ENCODE measurements around the gene SIT1. TPM values are rescaled to one million over a fixed set of nuclear protein-coding genes. Genes with fewer than 3 reads are reported as not detected.

The SIT1 gene
- total RNA-seq, 1 donor, result not detected

- DNase-seq (ENCODE audit: low read depth), result no peak
- TF ChIP-seq CTCF (IDR thresholded peaks at IDR 0.05; ENCODE audit: insufficient read depth, low read depth, low read length), result no peak
- H3K4me3 ChIP-seq (ENCODE audit: low read depth, low read length), result no peak overlapping the region
These were observed 41.1 kb upstream of the SIT1 start for GRCh38 chr9:35691757-35692301.

- no peak for TF ChIP-seq CTCF (IDR thresholded peaks at IDR 0.05; ENCODE audit: insufficient read depth, low read depth, low read length)
- H3K4me3 ChIP-seq (ENCODE audit: low read depth, low read length), result peak overlapping the region; percentile 92
- no peak for DNase-seq (ENCODE audit: low read depth)
These were observed 40.6 kb upstream of the SIT1 start for GRCh38 chr9:35691334-35691650.

GRCh38 chr9:35690614-35691333, 40.0 kb upstream of the SIT1 start:
- DNase-seq (ENCODE audit: low read depth), result peak; percentile 84

GRCh38 chr9:35690294-35690613, 39.5 kb upstream of the SIT1 start:
- DNase-seq (ENCODE audit: low read depth), result no peak
- TF ChIP-seq CTCF (IDR thresholded peaks at IDR 0.05; ENCODE audit: insufficient read depth, low read depth, low read length), result no peak
- peak overlapping the region; percentile 92 for H3K4me3 ChIP-seq (ENCODE audit: low read depth, low read length)

More at GRCh38 chr9:35690614-35691333, 40.0 kb upstream of the SIT1 start:
- peak overlapping the region; percentile 92 for H3K4me3 ChIP-seq (ENCODE audit: low read depth, low read length)
- no peak for TF ChIP-seq CTCF (IDR thresholded peaks at IDR 0.05; ENCODE audit: insufficient read depth, low read depth, low read length)

- TF ChIP-seq CTCF (IDR thresholded peaks at IDR 0.05; ENCODE audit: insufficient read depth, low read depth, low read length), result no peak
- peak within 1 kb of the TSS; percentile 92 for H3K4me3 ChIP-seq (ENCODE audit: low read depth, low read length)
- DNase-seq (ENCODE audit: low read depth), result peak; percentile 89
These were observed 39.0 kb upstream of the SIT1 start, which contains the start of gene TPM2 for GRCh38 chr9:35689542-35690293. TPM2 (minus strand) TSS chr9:35689925; CDS start chr9:35689817, 108 bp downstream.

- H3K4me3 ChIP-seq (ENCODE audit: low read depth, low read length), result peak overlapping the region; percentile 92
- peak; percentile 65 for DNase-seq (ENCODE audit: low read depth)
- TF ChIP-seq CTCF (IDR thresholded peaks at IDR 0.05; ENCODE audit: insufficient read depth, low read depth, low read length), result no peak
These were observed 38.1 kb upstream of the SIT1 start for GRCh38 chr9:35688558-35689541.

Data from fibroblast of villous mesenchyme (primary cell).